GM19099 (cell line): Measurements from ENCODE around the gene WDR18.

Source experiments
- POLR2A ChIP-seq: IDR thresholded peaks from 3 replicates; pipeline ENCODE4 v1.6.1; 2011; ENCODE audit warnings: low read depth; ENCODE audit not compliant: insufficient read length; ENCODE audit errors: extremely low read depth

The WDR18 gene

DNA sequence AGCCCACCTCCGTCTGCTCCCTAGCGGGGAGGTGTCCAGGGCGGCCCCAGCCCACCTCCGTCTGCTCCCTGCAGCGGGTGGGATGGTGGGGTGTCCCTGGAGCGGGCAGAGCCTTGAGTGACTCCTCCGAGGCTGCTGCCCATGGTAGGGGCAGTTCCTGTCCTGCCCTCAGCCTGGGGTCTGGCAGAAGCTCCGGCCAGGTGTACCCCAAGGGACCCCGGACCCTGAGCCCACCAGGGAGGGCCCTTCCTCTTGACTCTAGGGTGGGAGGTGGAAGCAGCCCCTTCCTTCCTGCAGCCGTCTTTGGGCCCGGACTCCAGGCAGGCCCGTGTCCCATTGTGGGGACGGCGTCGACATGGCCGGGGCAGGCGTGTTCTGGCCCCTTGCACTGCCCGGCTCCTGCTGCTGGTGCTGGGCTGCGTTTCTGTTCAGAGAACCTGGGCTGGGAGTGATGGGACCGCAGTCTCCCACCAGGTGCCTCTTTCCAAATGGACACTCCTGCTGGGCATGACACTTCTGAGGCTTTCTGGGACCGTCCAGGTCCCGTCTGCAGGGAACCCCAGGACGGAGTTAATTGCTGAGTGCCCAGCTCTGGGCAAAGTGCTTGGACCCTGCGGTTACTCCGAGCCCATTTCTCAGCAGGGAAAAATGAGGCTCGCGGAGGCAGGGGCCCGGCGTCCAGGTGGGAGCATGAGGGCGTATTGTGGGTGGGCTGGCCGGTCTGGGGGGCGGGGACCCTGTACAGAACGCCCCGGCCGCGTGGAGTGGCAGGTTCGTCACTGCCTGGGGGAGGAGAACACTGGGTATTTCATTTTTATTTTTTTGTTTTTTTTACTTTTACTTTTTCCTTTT lies 38.5 kb upstream of the WDR18 start:
- no peak for TF ChIP-seq POLR2A

DNA sequence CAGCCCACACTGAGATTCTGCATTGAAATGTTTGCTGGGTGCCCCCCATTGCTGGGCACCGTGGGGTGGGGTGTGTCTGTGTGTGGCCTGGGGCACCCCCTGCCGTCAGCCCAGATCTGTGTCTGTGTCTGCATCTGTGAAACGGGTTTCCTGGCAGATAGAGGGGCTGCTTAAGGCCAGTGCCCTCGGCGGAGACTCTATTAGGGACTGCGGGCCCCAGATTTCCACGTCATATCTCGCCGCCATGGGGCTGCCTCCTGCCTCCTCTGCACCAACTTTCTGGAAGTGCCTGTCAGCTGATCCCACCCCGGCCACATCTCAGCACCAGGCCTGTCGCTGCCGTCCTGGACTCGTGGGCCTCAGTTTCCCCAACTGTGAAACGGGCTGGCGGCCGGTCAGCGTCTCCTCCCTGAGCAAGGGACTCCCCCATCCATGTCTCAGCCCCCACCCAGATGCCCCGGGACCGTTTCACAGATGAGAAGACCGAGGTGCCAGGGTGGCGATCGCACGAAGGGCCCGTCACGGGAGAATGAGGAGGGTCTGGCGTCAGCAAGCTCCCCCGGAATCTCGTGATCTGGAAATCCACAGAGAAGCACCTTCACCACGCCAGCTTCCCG lies 36.9 kb upstream of the WDR18 start:
- TF ChIP-seq POLR2A: no peak

GRCh38 chr19:947707-948539 lies 36.2 kb upstream of the WDR18 start:
- TF ChIP-seq POLR2A: peak; percentile 46

DNA sequence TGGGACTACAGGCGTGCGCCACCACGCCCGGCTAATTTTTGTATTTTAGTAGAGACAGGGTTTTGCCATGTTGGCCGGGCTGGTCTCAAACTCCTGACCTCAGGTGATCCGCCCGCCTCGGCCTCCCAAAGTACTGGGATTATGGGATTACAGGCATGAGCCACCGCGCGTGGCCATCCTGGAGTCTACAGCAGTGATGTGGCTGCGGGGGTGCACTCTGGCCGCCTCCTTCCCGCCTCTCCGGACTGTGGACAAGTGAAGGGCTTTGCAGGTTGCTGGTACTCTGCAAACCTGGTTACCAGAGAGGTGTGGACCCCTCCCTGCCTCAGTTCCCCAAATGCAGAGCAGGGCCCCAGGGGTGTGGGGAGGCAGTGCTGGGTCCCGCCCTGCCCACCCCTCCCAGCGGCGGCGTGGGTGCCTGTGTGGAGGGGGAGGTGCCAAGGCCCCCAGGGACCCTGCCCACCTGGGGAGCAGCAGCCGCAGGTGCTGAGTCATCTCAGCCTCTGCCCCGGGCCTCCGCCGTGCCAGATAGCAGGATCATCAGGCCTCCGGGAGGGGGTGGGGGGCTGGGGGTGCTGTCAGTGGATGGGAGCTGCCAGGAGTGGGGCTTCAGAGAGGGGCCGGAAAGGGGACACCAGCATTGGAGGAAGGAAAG lies 35.2 kb upstream of the WDR18 start:
- TF ChIP-seq POLR2A: peak; percentile 10

GRCh38 chr19:950352-951066 lies 33.6 kb upstream of the WDR18 start:
- TF ChIP-seq POLR2A: no peak

GRCh38 chr19:952049-952679 lies 32.0 kb upstream of the WDR18 start:
- TF ChIP-seq POLR2A: no peak

- no peak for TF ChIP-seq POLR2A
Measured at GRCh38 chr19:952680-953444, 31.3 kb upstream of the WDR18 start.

DNA sequence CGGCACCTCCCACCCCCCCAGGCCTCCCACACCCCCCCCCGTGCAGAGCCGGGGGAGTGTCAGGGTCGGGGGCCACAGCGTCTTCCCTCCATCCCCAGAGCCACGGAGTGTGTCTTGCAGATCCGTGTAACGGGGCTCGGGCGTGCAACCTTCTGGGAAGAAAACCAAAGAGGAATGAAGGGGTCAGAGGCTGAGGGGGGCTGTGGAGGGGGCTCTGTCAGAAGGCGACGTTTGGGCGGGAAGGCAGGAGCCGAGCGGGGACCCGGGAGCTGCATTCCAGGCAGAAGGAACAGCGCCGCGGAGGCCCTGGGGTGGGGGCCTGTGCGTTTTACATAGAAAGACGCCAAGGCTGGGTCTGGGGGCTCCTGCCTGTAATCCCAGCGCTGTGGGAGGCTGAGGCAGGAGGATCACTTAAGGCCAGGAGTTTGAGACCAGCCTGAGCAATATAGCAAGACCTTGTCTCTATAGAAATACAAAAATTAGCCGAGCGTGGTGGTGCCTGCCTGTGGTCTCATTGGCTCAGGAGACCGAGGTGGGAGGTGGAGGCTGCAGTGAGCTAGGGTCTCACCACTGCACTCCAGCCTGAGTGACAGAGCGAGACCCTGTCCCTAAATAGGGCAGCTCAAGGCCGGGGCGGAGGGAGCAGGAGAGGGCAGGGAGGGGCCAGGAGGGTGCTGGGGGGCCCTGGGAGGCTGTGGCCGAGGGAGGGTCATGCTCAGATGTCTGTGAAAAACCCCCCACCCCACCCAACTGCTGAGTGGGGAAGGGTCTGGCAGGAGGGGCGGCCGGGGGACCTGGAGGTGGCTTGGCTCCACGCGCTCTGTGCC lies 30.5 kb upstream of the WDR18 start:
- TF ChIP-seq POLR2A: no peak

DNA sequence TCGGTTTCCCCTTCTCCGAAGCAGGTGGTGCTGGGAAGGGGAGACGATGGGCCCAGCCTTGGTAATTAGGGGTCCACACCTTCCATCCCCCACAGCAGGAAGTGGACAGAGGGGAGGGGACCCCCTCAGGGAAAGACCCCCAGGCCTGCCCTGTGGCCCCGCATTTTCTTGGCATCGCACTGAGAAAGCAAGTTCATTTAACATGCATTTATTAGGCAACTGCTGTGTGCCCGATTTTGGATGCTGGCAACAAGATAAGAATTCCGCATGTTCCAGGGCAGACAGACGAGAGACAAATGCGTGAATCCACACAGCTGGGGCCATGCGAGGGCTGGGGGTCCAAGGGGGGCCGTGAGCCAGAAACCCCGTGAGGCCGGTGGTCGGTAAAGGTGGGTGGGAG lies 29.9 kb upstream of the WDR18 start:
- TF ChIP-seq POLR2A: no peak

GRCh38 chr19:954672-955494 lies 29.3 kb upstream of the WDR18 start:
- TF ChIP-seq POLR2A: peak; percentile 41
